Measurements from ENCODE around the gene HMCES.

The HMCES gene

GRCh38 chr3:129278439-129278965 lies at the start of gene HMCES (continued):
- TF ChIP-seq ZNF571 (tag by site-specific recombination; IDR thresholded peaks at IDR 0.05) (no peak), ZNF768 (tag by site-specific recombination; IDR thresholded peaks at IDR 0.05) (no peak), ZBTB17 (tag by site-specific recombination; IDR thresholded peaks at IDR 0.05) (peak; percentile 79), ZNF292 (tag by site-specific recombination; IDR thresholded peaks at IDR 0.05; ENCODE audit: borderline replicate concordance, low read depth) (no peak), ZSCAN18 (tag by site-specific recombination; IDR thresholded peaks at IDR 0.05) (no peak), ZNF132 (tag by site-specific recombination; IDR thresholded peaks at IDR 0.05; ENCODE audit: borderline replicate concordance) (no peak), ZSCAN16 (tag by site-specific recombination; IDR thresholded peaks at IDR 0.05) (no peak), CTCF (tag by site-specific recombination; IDR thresholded peaks at IDR 0.05) (no peak), ZNF302 (tag by site-specific recombination; IDR thresholded peaks at IDR 0.05; ENCODE audit: low read depth) (no peak), REPIN1 (tag by site-specific recombination; IDR thresholded peaks at IDR 0.05; ENCODE audit: low read depth) (no peak), KLF16 (tag by site-specific recombination; IDR thresholded peaks at IDR 0.05) (peak; percentile 42; the same call in 1 of the 2 replicates), ZNF677 (tag by site-specific recombination; IDR thresholded peaks at IDR 0.05) (no peak), ZNF280C (tag by site-specific recombination; IDR thresholded peaks at IDR 0.05) (no peak), TRIM28 (IDR thresholded peaks at IDR 0.05; ENCODE audit: borderline replicate concordance, low read length) (no peak), SP2 (tag by site-specific recombination; IDR thresholded peaks at IDR 0.05) (peak; percentile 79), ZNF248 (tag by site-specific recombination; IDR thresholded peaks at IDR 0.05) (no peak), ZNF707 (tag by site-specific recombination; IDR thresholded peaks at IDR 0.05) (no peak), ZNF610 (tag by site-specific recombination; IDR thresholded peaks at IDR 0.05; ENCODE audit: borderline replicate concordance) (no peak)
- TF ChIP-seq, protein P1, sequence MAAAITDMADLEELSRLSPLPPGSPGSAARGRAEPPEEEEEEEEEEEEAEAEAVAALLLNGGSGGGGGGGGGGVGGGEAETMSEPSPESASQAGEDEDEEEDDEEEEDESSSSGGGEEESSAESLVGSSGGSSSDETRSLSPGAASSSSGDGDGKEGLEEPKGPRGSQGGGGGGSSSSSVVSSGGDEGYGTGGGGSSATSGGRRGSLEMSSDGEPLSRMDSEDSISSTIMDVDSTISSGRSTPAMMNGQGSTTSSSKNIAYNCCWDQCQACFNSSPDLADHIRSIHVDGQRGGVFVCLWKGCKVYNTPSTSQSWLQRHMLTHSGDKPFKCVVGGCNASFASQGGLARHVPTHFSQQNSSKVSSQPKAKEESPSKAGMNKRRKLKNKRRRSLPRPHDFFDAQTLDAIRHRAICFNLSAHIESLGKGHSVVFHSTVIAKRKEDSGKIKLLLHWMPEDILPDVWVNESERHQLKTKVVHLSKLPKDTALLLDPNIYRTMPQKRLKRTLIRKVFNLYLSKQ (tag by site-specific recombination; IDR thresholded peaks at IDR 0.05; ENCODE audit: borderline replicate concordance), result no peak
- TF ChIP-seq, protein P2, sequence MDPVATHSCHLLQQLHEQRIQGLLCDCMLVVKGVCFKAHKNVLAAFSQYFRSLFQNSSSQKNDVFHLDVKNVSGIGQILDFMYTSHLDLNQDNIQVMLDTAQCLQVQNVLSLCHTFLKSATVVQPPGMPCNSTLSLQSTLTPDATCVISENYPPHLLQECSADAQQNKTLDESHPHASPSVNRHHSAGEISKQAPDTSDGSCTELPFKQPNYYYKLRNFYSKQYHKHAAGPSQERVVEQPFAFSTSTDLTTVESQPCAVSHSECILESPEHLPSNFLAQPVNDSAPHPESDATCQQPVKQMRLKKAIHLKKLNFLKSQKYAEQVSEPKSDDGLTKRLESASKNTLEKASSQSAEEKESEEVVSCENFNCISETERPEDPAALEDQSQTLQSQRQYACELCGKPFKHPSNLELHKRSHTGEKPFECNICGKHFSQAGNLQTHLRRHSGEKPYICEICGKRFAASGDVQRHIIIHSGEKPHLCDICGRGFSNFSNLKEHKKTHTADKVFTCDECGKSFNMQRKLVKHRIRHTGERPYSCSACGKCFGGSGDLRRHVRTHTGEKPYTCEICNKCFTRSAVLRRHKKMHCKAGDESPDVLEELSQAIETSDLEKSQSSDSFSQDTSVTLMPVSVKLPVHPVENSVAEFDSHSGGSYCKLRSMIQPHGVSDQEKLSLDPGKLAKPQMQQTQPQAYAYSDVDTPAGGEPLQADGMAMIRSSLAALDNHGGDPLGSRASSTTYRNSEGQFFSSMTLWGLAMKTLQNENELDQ (tag by site-specific recombination; IDR thresholded peaks at IDR 0.05; ENCODE audit: low read depth), result no peak
- TF ChIP-seq, protein P3, sequence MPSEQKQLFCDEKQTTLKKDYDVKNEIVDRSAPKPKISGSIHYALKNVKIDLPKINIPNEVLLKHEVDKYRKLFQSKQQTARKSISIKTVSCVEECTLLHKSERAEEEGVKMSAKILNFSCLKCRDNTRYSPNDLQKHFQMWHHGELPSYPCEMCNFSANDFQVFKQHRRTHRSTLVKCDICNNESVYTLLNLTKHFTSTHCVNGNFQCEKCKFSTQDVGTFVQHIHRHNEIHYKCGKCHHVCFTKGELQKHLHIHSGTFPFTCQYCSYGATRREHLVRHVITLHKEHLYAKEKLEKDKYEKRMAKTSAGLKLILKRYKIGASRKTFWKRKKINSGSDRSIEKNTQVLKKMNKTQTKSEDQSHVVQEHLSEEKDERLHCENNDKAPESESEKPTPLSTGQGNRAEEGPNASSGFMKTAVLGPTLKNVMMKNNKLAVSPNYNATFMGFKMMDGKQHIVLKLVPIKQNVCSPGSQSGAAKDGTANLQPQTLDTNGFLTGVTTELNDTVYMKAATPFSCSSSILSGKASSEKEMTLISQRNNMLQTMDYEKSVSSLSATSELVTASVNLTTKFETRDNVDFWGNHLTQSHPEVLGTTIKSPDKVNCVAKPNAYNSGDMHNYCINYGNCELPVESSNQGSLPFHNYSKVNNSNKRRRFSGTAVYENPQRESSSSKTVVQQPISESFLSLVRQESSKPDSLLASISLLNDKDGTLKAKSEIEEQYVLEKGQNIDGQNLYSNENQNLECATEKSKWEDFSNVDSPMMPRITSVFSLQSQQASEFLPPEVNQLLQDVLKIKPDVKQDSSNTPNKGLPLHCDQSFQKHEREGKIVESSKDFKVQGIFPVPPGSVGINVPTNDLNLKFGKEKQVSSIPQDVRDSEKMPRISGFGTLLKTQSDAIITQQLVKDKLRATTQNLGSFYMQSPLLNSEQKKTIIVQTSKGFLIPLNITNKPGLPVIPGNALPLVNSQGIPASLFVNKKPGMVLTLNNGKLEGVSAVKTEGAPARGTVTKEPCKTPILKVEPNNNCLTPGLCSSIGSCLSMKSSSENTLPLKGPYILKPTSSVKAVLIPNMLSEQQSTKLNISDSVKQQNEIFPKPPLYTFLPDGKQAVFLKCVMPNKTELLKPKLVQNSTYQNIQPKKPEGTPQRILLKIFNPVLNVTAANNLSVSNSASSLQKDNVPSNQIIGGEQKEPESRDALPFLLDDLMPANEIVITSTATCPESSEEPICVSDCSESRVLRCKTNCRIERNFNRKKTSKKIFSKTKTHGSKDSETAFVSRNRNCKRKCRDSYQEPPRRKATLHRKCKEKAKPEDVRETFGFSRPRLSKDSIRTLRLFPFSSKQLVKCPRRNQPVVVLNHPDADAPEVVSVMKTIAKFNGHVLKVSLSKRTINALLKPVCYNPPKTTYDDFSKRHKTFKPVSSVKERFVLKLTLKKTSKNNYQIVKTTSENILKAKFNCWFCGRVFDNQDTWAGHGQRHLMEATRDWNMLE (tag by site-specific recombination; conservative IDR thresholded peaks at IDR 0.05; ENCODE audit: low read depth), result no peak
- TF ChIP-seq, protein P4, sequence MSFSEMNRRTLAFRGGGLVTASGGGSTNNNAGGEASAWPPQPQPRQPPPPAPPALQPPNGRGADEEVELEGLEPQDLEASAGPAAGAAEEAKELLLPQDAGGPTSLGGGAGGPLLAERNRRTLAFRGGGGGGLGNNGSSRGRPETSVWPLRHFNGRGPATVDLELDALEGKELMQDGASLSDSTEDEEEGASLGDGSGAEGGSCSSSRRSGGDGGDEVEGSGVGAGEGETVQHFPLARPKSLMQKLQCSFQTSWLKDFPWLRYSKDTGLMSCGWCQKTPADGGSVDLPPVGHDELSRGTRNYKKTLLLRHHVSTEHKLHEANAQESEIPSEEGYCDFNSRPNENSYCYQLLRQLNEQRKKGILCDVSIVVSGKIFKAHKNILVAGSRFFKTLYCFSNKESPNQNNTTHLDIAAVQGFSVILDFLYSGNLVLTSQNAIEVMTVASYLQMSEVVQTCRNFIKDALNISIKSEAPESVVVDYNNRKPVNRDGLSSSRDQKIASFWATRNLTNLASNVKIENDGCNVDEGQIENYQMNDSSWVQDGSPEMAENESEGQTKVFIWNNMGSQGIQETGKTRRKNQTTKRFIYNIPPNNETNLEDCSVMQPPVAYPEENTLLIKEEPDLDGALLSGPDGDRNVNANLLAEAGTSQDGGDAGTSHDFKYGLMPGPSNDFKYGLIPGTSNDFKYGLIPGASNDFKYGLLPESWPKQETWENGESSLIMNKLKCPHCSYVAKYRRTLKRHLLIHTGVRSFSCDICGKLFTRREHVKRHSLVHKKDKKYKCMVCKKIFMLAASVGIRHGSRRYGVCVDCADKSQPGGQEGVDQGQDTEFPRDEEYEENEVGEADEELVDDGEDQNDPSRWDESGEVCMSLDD (tag by site-specific recombination; IDR thresholded peaks at IDR 0.05), result 0 out of 2 replicates have a peak, but pooled peaks have one; percentile 33
